Measurements from ENCODE around the gene GALR3.

DNA sequence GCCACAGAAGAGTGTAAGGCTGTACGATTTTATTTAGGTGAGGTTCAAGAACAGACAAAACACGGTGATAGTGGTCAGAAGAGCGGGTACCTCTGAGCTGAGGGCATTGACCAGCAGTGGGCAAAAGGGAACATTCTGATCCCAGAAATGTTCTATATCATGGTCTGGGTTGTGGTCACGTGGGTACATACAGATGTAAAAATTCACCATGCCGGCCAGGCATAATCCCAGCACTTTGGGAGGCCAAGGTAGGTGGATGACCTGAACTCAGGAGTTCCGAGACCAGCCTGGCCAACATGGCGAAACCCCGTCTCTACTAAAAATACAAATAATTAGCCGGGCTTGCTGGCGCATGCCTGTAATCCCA is 46.6 kb upstream of the GALR3 start:
- TF ChIP-seq CTBP1 (IDR thresholded peaks at IDR 0.05; ENCODE audit: borderline replicate concordance) (no peak), BHLHE40 (IDR thresholded peaks at IDR 0.05; ENCODE audit: borderline replicate concordance) (no peak), SUZ12 (IDR thresholded peaks at IDR 0.05) (no peak), NFRKB (IDR thresholded peaks at IDR 0.05) (no peak)

Measured in HEK293T (cell line).